GM19351 (cell line): Measurements from ENCODE around the gene DPCD.

Source experiments
- ATAC-seq: cut with Tn5 transposase; IDR thresholded peaks from one replicate; pipeline ENCODE4 v1.9.1; 2021; ENCODE audit warnings: mild to moderate bottlenecking, moderate library complexity; ENCODE audit not compliant: unreplicated experiment

The DPCD gene

GRCh38 chr10:101567165-101568006 is 20.7 kb upstream of the DPCD start:
- no peak for ATAC-seq

- ATAC-seq: no peak
These were observed 19.9 kb upstream of the DPCD start for GRCh38 chr10:101568054-101568745.

- no peak for ATAC-seq
These were observed 18.8 kb upstream of the DPCD start for GRCh38 chr10:101569323-101569621.

- ATAC-seq: peak; percentile 66
These were observed 18.3 kb upstream of the DPCD start for GRCh38 chr10:101569622-101570427.

- ATAC-seq: peak; percentile 17
These were observed 17.5 kb upstream of the DPCD start for GRCh38 chr10:101570428-101571270.

GRCh38 chr10:101571271-101571925 is 16.7 kb upstream of the DPCD start:
- ATAC-seq: no peak

GRCh38 chr10:101572126-101572525 is 16.0 kb upstream of the DPCD start:
- ATAC-seq: no peak

GRCh38 chr10:101572785-101573184 is 15.3 kb upstream of the DPCD start:
- ATAC-seq: no peak

GRCh38 chr10:101573885-101574753 is 14.0 kb upstream of the DPCD start:
- ATAC-seq: no peak

GRCh38 chr10:101575091-101575490 is 13.0 kb upstream of the DPCD start:
- ATAC-seq: no peak

- no peak for ATAC-seq
These were observed 12.4 kb upstream of the DPCD start for GRCh38 chr10:101575580-101576210.

- no peak for ATAC-seq
These were observed 11.8 kb upstream of the DPCD start for GRCh38 chr10:101576211-101576863.

- no peak for ATAC-seq
These were observed 10.8 kb upstream of the DPCD start for GRCh38 chr10:101577121-101577871.

- ATAC-seq: no peak
These were observed 9.9 kb upstream of the DPCD start for GRCh38 chr10:101578192-101578591.

- no peak for ATAC-seq
These were observed 9.2 kb upstream of the DPCD start for GRCh38 chr10:101578803-101579515.

GRCh38 chr10:101579516-101579870 is 8.6 kb upstream of the DPCD start:
- ATAC-seq: no peak
